Gastroesophageal sphincter (tissue), 4 donors: Measurements from ENCODE around the gene FAM118B. TPM values are rescaled to one million over a fixed set of nuclear protein-coding genes. Genes with fewer than 3 reads are reported as not detected.

ENCODE experiments used
- ATAC-seq: fragments of 150-250 bp; one replicate; pipeline ENCODE4 v1.9.1; 2016; ENCODE audit warnings: mild to moderate bottlenecking, moderate library complexity
- H3K27ac ChIP-seq, 4 donors: fragments of 200-600 bp; sonication (generic) in 3 of 4; 1 replicate in 3 of 4; 2 replicates in 1 of 4; pipeline ENCODE4 v1.5.1; 2016 to 2019
- H3K27me3 ChIP-seq: fragments of 200-600 bp; sonication (generic); one replicate; pipeline ENCODE4 v1.5.1; 2019
- H3K36me3 ChIP-seq, 2 donors: fragments of 200-600 bp; sonication (generic); one replicate each; pipeline ENCODE4 v1.5.1; 2019; ENCODE audit warnings: control low read depth in 1 of 2
- H3K4me1 ChIP-seq, 3 donors: fragments of 200-600 bp; sonication (generic); 1 replicate in 2 of 3; 2 replicates in 1 of 3; pipeline ENCODE4 v1.5.1; 2016 to 2019; ENCODE audit warnings: control low read depth in 2 of 3
- H3K4me3 ChIP-seq, 2 donors: fragments of 200-600 bp; sonication (generic); one replicate each; pipeline ENCODE4 v1.5.1; 2019; ENCODE audit warnings: mild to moderate bottlenecking in 1 of 2, moderate library complexity in 1 of 2
- H3K9me3 ChIP-seq, 3 donors: fragments of 200-600 bp; sonication (generic); one replicate each; pipeline ENCODE4 v1.5.1; 2017 to 2019; ENCODE audit warnings: control low read depth in 2 of 3
- CTCF ChIP-seq, 4 experiments: fragments of 200-600 bp in 2 of 4; fragments of 450-650 bp in 2 of 4; sonication (generic) in 1 of 4; IDR thresholded peaks; one replicate each; pipeline ENCODE4 v1.5.1; 2017 to 2019; ENCODE audit warnings: antibody characterized with exemption in 4 of 4, mild to moderate bottlenecking in 2 of 4, moderate library complexity in 2 of 4
- EP300 ChIP-seq: sonication (generic); formaldehyde crosslinking; IDR thresholded peaks from one replicate; pipeline ENCODE4 v1.6.1; 2017; ENCODE audit warnings: antibody characterized with exemption, mild to moderate bottlenecking
- POLR2A ChIP-seq, 2 donors: fragments of 450-650 bp; IDR thresholded peaks; one replicate each; pipeline ENCODE4 v1.6.1; 2017; ENCODE audit warnings: antibody characterized with exemption in 2 of 2, mild to moderate bottlenecking in 2 of 2, moderate library complexity in 1 of 2
- POLR2AphosphoS5 ChIP-seq: sonication (generic); formaldehyde crosslinking; IDR thresholded peaks from one replicate; pipeline ENCODE4 v1.6.1; 2017; ENCODE audit warnings: antibody characterized with exemption
- WGBS, 2 donors: methylation state at CpG; one replicate each; pipeline ENCODE4 v1.1.5; 2018; ENCODE audit warnings: low coverage in 1 of 2; 5-methylcytosine and 5-hydroxymethylcytosine counted together
- total RNA-seq, 4 donors: library from RNA; depleted of rRNA; stranded (reverse); fragments of >200 nt; gene quantifications; one replicate each; pipeline ENCODE4 v1.1.0, GENCODE V29; 2016

The FAM118B gene
- total RNA-seq, 4 donors from 2014 or later: 15.5 to 24.0 (median 19.9) TPM

DNA sequence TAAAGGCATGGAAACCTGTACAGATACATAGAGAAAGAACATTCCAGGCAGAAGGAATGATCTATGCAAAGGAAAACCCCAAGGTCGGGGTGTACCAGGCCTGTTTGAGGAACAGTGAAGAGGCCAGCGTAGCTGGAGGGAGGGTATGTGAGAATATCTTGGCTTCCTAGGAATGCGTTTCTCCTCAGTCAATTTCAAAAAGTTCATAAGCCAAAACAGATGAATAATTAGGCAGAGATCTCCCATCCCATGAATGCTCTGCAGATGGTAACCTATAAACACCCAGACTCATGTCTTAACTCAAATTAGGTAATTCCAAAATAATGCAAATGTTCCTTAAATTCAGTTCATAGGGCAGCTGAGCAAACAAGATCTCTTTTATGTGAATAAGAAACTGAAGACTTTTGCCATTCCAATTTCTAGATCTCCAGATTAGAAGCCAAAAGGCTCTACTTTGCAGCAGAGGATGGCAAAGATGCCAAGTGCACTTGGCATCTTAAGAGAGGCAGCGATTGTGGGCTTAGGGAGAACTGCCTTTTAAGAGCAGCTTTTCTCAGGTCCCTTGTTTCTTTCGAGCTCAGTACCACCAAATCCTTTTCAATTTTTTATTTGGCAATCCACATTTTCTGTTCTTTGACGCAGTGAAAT is 13.2 kb downstream of the FAM118B start:
- H3K4me1 ChIP-seq: no peaks in the 10 kb centered on the region
- 75 to 88% methylated on average over 6 of the region's 6 CpGs for WGBS, 2 donors
- H3K27ac ChIP-seq: no peak overlapping the region
- no peak for ATAC-seq
- TF ChIP-seq EP300 (no peak), POLR2A (IDR thresholded peaks at IDR 0.05) (no peak), CTCF (IDR thresholded peaks at IDR 0.05) (no peak), POLR2AphosphoS5 (no peak)
- no peaks in the 10 kb centered on the region for H3K9me3 ChIP-seq
- no peaks in the 10 kb centered on the region for H3K27me3 ChIP-seq
- H3K4me3 ChIP-seq: no peak overlapping the region
- H3K36me3 ChIP-seq: peaks cover 0 to 6% of the 10 kb centered on the region in 2 donors

GRCh38 chr11:126225295-126225665 is 13.7 kb downstream of the FAM118B start:
- no peaks in the 10 kb centered on the region for H3K27me3 ChIP-seq
- WGBS, 2 donors: 67 to 83% methylated on average over 2 of the region's 2 CpGs
- ATAC-seq: no peak

GRCh38 chr11:126226334-126227084 is 14.9 kb downstream of the FAM118B start:
- Histone ChIP-seq H3K27ac (no peak overlapping the region), H3K4me3 (no peak overlapping the region), H3K27me3 (no peaks in the 10 kb centered on the region), H3K9me3 (no peaks in the 10 kb centered on the region), H3K36me3 (peaks cover 0 to 6% of the 10 kb centered on the region in 2 donors), H3K4me1 (no peaks in the 10 kb centered on the region)
- TF ChIP-seq POLR2A (IDR thresholded peaks at IDR 0.05) (no peak), CTCF (IDR thresholded peaks at IDR 0.05) (no peak), POLR2AphosphoS5 (no peak), EP300 (no peak)
- 85 to 93% methylated on average over 5 of the region's 15 CpGs for WGBS, 2 donors
- ATAC-seq: no peak

More at GRCh38 chr11:126225295-126225665, 13.7 kb downstream of the FAM118B start:
- Histone ChIP-seq H3K27ac (no peak overlapping the region), H3K4me1 (no peaks in the 10 kb centered on the region), H3K36me3 (peaks cover 0 to 6% of the 10 kb centered on the region in 2 donors), H3K9me3 (no peaks in the 10 kb centered on the region), H3K4me3 (no peak overlapping the region)
- no peak for TF ChIP-seq CTCF (IDR thresholded peaks at IDR 0.05)

DNA sequence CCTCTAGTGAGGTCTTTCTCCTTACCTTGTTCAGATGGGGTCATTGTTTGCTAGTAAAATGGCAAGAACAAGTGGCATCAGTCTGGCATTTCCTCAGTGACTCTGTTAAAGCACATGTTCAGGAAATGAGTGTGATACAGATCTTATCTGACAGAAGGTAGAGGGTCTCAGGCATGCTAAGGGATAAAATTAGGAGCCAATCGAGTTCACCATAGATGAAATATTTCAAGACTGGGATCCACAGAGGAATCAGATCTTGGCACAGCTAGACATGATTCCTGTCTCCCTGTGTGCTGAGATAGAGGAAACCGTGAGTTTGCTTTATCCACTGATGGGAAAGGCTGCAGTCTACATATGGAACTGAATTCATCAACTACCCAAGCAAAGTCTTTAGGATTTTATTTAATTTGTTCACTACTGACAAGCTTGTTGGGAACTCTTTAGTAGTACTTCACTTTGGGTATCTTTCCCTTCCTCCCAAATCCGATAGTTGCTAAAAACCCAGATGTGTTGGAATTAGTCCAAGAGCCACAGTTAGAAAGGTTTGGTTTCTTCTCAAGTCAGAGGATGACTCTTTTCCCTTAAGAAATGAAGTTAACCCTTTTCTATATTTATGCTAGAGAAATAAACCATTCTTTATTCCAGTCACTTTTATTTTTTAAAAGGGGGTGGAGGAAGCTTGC is 18.4 kb downstream of the FAM118B start:
- TF ChIP-seq EP300 (no peak), CTCF (IDR thresholded peaks at IDR 0.05) (no peak), POLR2A (IDR thresholded peaks at IDR 0.05) (no peak), POLR2AphosphoS5 (no peak)
- Histone ChIP-seq H3K4me3 (no peak overlapping the region), H3K4me1 (no peaks in the 10 kb centered on the region), H3K27ac (no peak overlapping the region), H3K27me3 (no peaks in the 10 kb centered on the region), H3K9me3 (no peaks in the 10 kb centered on the region), H3K36me3 (peaks cover 0 to 11% of the 10 kb centered on the region in 2 donors)
- no peak for ATAC-seq
- WGBS, 2 donors: 54 to 76% methylated on average over 3 of the region's 3 CpGs
